ENCODE results near the gene PARD3. TPM values are rescaled to one million over a fixed set of nuclear protein-coding genes. Genes with fewer than 3 reads are reported as not detected.

Gene PARD3
- total and polyA plus RNA-seq, 2 donors (not counting 1 experiment from before 2014, with no cell fraction given): 24.0 to 46.4 TPM

GRCh38 chr10:34340934-34341333 is 474.2 kb downstream of the PARD3 start:
- H4K20me1 ChIP-seq (ENCODE audit: control insufficient read depth, extremely low read depth, insufficient read depth, low read length): no peaks in the 10 kb centered on the region
- H3K9ac ChIP-seq (ENCODE audit: insufficient read depth, low read length): no peak overlapping the region
- no peak overlapping the region for H2AFZ ChIP-seq (ENCODE audit: low read length)
- no peak overlapping the region for H3K4me2 ChIP-seq (ENCODE audit: extremely low read depth, insufficient read depth, low read length)
- H3K4me3 ChIP-seq (replicated peaks in 1 of 4; ENCODE audit: control extremely low read depth in 1 of 4, insufficient read depth in 1 of 4, low read depth in 3 of 4, low read length in 4 of 4): no peak overlapping the region
- no peaks in the 10 kb centered on the region for H3K9me3 ChIP-seq (ENCODE audit: control insufficient read depth, insufficient read depth, low read depth, low read length)
- no peak for DNase-seq (ENCODE audit: low read depth in 2 of 2)
- H3K79me2 ChIP-seq (ENCODE audit: control insufficient read depth, insufficient read depth, low read length): no peaks in the 10 kb centered on the region
- H3K4me1 ChIP-seq (ENCODE audit: control insufficient read depth, extremely low read depth, insufficient read depth, low read length): no peaks in the 10 kb centered on the region
- H3K27ac ChIP-seq (ENCODE audit: insufficient read depth, low read length): no peak overlapping the region
- H3K27me3 ChIP-seq (ENCODE audit: control insufficient read depth, insufficient read depth, low read length): no peaks in the 10 kb centered on the region
- H3K36me3 ChIP-seq (ENCODE audit: control insufficient read depth, insufficient read depth, low read length): no peaks in the 10 kb centered on the region
- TF ChIP-seq EZH2 (IDR thresholded peaks at IDR 0.05; ENCODE audit: low read length, missing control alignments) (no peak), CTCF (conservative IDR thresholded peaks at IDR 0.05 in 1 of 2, IDR thresholded peaks at IDR 0.05 in 1 of 2; ENCODE audit: low read depth in 1 of 2, low read length in 2 of 2) (no peak)

- no peak overlapping the region for H3K9ac ChIP-seq (ENCODE audit: insufficient read depth, low read length)
- no peaks in the 10 kb centered on the region for H4K20me1 ChIP-seq (ENCODE audit: control insufficient read depth, extremely low read depth, insufficient read depth, low read length)
- H3K36me3 ChIP-seq (ENCODE audit: control insufficient read depth, insufficient read depth, low read length): no peaks in the 10 kb centered on the region
- no peak overlapping the region for H3K4me2 ChIP-seq (ENCODE audit: extremely low read depth, insufficient read depth, low read length)
- TF ChIP-seq CTCF (conservative IDR thresholded peaks at IDR 0.05 in 1 of 2, IDR thresholded peaks at IDR 0.05 in 1 of 2; ENCODE audit: low read depth in 1 of 2, low read length in 2 of 2) (no peak), EZH2 (IDR thresholded peaks at IDR 0.05; ENCODE audit: low read length, missing control alignments) (no peak)
- H3K4me1 ChIP-seq (ENCODE audit: control insufficient read depth, extremely low read depth, insufficient read depth, low read length): no peaks in the 10 kb centered on the region
- H3K4me3 ChIP-seq (replicated peaks in 1 of 4; ENCODE audit: control extremely low read depth in 1 of 4, insufficient read depth in 1 of 4, low read depth in 3 of 4, low read length in 4 of 4): no peak overlapping the region
- DNase-seq (ENCODE audit: low read depth in 2 of 2): no peak
- no peak overlapping the region for H2AFZ ChIP-seq (ENCODE audit: low read length)
- no peaks in the 10 kb centered on the region for H3K79me2 ChIP-seq (ENCODE audit: control insufficient read depth, insufficient read depth, low read length)
- no peaks in the 10 kb centered on the region for H3K27me3 ChIP-seq (ENCODE audit: control insufficient read depth, insufficient read depth, low read length)
- no peak overlapping the region for H3K27ac ChIP-seq (ENCODE audit: insufficient read depth, low read length)
- no peaks in the 10 kb centered on the region for H3K9me3 ChIP-seq (ENCODE audit: control insufficient read depth, insufficient read depth, low read depth, low read length)
These were observed 475.1 kb downstream of the PARD3 start for GRCh38 chr10:34339816-34340553.

- Histone ChIP-seq H3K27me3 (ENCODE audit: control insufficient read depth, insufficient read depth, low read length) (no peaks in the 10 kb centered on the region), H3K9ac (ENCODE audit: insufficient read depth, low read length) (no peak overlapping the region), H3K9me3 (ENCODE audit: control insufficient read depth, insufficient read depth, low read depth, low read length) (no peaks in the 10 kb centered on the region), H3K4me2 (ENCODE audit: extremely low read depth, insufficient read depth, low read length) (no peak overlapping the region), H3K36me3 (ENCODE audit: control insufficient read depth, insufficient read depth, low read length) (no peaks in the 10 kb centered on the region), H3K27ac (ENCODE audit: insufficient read depth, low read length) (no peak overlapping the region), H3K79me2 (ENCODE audit: control insufficient read depth, insufficient read depth, low read length) (no peaks in the 10 kb centered on the region), H3K4me1 (ENCODE audit: control insufficient read depth, extremely low read depth, insufficient read depth, low read length) (no peaks in the 10 kb centered on the region), H4K20me1 (ENCODE audit: control insufficient read depth, extremely low read depth, insufficient read depth, low read length) (no peaks in the 10 kb centered on the region), H2AFZ (ENCODE audit: low read length) (no peak overlapping the region), H3K4me3 (replicated peaks in 1 of 4; ENCODE audit: control extremely low read depth in 1 of 4, insufficient read depth in 1 of 4, low read depth in 3 of 4, low read length in 4 of 4) (no peak overlapping the region)
- no peak for DNase-seq (ENCODE audit: low read depth in 2 of 2)
- TF ChIP-seq EZH2 (IDR thresholded peaks at IDR 0.05; ENCODE audit: low read length, missing control alignments) (no peak), CTCF (conservative IDR thresholded peaks at IDR 0.05 in 1 of 2, IDR thresholded peaks at IDR 0.05 in 1 of 2; ENCODE audit: low read depth in 1 of 2, low read length in 2 of 2) (no peak)
These were observed 477.2 kb downstream of the PARD3 start for GRCh38 chr10:34337917-34338316.

All from fibroblast of lung (primary cell).